Measurements from ENCODE around the gene ADGRA3. TPM values are rescaled to one million over a fixed set of nuclear protein-coding genes. Genes with fewer than 3 reads are reported as not detected.

ADGRA3 gene
- polyA plus RNA-seq, 1 donor = 62.1 TPM

DNA sequence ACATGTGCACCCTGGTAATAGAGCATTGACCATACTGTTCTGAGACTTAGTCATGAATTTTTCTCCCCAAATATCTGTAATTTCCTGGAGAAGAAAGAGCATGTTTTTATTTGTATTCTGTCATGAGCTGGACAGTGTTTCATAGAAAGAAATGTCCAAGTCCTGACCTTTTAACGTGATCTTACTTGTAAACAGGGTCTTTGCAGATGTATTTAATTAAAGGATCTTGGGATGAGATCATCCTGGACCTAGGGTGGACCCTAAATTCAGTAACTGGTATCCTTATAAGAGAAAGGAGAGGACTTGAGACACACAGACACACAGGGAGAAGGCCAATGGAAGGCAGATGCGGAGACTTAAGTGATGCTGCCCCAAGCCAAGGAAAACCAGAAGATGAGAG lies 3.6 kb downstream of the ADGRA3 start:
- no peak for DNase-seq

DNA sequence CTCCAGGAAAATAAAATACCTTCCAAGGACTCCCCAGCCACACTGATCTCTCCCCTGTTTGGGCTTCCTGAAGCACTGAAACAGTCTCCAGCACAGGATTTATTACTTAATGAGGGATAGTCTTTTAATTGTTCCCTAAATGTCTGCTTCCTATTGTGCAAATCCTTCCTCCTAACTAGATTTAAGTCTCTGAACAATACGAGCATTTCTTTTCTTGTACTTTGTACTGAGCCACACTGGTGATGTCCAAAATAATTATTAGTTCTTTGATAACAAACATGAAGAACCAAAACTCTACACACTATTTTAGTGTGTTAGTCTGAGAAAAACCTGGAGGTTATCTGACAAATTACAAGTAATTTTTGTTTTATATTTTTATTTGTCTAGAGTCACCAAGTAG lies 5.1 kb downstream of the ADGRA3 start:
- no peak for DNase-seq

DNA sequence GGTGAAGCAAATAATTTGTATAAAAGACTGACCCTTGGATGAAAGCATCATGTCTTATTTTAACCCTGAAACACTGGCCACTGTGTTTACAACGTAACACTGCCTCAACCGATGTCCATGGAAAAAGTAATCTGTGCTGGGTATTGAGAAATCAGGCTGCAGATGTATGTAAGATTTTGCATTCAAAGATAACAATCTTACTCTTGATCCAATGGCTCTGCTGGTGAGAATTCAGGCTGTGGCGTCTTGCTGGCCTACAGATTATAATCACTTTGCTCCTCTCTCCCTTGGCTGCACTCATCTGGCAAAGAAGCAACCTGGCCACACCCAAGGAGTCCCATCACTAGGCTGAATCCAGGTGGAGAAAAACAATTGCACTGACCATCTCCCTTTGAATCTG lies 7.5 kb downstream of the ADGRA3 start:
- no peak for DNase-seq

DNA sequence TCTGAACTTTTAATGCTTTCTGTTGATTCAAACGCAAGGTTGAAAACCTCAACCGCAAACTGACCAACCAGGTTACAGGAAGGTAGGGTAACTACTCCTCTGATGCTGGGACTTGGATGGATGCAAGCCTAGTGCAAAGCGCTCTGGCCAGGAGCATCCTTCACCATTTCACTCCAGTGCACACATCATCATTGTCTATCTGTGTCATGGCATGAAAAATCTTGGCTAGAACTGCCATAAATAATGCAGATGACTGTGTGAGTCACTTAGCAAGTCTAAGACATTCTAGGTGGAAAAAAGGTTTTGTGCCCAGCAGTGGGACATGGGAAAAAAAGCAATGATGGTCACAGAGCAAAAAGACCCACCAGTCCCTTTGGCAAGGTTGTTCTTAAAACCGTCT lies 10.9 kb downstream of the ADGRA3 start:
- DNase-seq = no peak

DNA sequence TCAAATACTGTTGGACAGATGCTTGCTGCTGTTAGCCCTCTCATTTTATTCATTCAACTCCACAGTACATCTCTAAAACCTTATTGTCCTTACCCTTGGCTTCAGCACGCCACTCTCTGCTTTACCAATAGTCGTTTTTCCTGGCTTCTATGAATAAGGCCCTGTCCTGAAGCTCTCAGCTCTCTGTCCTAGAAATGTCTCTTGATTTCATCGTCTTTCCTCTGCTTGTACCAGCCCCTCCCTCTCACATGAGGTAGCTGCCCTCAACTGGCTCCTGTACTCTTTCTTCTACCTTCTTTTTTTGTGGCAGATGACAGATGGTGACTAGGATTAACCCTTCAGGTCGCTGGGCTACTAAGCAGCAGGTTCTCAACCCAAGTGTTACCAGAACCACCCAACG lies 11.4 kb downstream of the ADGRA3 start:
- DNase-seq = no peak

DNA sequence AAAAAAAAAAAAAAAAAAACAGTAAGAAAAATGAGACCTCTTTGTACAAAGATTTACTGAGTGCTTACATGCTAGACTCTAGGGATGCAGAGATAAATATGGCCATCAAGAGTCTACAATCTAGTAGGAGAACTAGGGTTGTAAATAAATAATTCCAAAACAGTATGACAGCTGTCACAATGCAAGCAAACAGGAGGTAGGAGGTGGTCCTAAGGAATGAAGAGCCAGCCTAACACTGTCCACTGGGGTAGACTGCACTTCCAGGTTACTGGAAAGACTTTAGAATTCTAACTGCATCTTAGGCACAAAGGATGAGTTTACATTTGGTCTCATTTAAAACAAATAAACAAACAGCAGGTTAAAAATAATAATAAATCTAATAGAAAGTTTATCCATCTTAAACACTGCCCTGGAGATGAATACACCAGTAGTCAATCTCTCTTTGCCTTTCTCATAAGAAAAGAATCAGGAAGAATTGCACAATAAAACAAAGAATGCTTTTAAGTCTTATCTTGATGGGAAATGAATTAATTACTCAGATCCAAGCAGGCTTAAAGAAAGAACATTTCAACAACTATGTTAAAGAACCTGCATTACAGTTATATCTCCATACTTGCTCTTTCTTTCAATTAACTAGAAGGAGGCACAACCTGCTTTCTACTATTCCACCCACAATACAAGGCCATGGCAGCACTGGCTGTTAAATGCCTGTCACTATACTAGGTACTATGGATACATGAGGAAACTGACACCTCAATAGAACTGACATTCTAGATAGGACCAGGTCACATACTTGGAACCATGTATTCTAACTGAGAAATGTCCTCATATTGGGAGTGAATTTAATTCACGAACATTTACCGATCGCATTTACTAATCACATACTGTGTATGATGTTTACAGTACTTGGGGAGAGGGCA lies 12.7 kb downstream of the ADGRA3 start:
- no peak for DNase-seq

DNA sequence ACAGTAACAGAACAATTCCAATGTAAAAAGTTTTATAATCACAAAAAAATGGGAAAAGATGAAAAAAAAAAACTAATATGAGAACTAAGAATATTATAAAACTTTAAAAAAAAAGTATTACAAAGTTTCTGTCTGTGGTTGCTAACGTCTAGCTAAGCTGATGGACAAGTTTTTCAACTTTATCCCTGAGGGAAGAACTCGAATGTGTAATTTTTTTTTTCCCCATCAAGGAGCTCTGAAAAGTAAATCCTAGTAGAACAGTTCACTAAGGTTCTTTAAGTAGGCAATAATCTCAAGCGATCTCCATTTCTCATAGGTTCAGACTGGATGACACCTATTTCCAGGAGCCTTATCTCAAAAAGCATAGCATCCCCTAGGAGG lies 14.2 kb downstream of the ADGRA3 start:
- no peak for DNase-seq

DNA sequence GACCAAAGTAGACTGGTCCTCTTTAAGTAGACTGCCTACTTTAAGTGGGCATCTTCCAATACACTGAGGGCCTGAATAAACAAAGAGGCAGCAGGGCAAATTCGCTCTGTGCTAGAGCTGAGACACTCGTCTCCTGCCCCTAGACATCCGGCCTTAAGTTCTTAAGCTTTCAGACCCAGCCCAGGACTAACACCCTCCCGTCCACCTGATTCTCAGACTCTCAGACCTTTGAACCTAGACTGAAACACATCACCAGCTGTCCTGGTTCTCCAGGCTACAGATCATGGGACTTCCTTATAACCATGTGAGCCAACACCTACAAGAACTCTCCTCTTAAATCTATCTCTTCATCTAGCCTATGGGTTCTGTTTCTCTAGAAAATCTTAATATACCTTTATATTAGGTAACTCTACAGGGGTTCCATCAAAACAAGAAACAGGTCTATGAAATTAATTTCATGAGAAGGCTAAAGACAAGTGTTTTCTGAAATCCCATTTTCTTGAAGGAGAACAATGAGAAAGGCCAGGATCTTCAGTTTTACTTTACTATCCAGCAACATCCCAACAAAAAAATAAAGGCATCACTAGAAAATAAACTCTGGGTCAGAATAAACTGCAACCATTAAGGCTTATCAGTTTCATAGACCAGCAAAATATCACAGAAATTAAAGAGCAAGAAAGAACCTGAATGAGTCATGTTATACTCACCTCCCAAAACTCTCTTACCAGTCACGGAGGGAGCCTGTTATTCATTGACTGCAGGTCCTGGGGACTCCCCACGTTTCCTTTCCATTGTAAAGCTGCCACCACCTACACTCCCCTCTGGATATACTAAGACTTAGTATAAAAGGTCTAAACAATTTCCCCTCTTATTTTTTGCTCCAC lies 14.8 kb downstream of the ADGRA3 start:
- no peak for DNase-seq

DNA sequence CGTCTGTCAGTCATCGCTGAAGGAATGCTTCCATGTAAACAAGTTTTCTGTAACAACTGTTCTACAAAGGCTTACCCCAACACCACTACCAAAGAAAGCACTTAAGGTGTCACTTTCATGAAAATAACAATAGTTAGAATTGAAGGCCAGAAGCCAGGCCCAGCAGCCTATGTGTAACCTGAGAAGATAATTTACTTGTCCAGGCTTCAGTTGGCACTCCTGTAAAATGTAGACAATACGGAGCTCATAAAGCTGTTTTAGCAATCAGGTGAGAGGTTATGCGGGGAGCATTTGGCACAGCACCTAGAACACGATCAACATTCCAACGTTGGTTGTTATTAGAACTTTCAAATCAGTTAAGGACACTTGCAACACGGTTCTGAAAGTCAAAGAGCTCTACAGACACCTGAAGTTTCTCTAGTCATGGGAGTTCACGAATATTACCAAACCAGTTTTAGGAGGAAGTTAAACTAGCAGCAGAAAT lies 15.7 kb downstream of the ADGRA3 start:
- DNase-seq = no peak

DNA sequence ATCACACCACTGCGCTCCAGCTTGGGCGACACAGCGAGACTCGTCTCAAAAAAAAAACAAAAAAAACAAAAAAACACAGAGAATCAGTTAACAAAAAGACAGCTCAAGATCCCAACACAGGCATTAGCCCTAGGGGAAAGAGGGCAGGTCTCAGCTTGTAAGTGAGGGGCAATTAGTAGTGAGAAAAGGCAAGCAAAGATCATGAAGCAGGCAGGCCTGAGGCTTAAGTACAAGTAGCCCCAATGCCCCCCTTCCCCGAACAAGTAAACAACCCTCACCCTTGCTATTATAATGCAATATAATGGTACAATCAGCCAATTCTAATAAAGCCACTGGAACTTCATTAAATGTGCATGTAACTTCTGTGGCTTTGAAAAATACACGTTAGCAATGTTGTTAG lies 17.0 kb downstream of the ADGRA3 start:
- no peak for DNase-seq

DNA sequence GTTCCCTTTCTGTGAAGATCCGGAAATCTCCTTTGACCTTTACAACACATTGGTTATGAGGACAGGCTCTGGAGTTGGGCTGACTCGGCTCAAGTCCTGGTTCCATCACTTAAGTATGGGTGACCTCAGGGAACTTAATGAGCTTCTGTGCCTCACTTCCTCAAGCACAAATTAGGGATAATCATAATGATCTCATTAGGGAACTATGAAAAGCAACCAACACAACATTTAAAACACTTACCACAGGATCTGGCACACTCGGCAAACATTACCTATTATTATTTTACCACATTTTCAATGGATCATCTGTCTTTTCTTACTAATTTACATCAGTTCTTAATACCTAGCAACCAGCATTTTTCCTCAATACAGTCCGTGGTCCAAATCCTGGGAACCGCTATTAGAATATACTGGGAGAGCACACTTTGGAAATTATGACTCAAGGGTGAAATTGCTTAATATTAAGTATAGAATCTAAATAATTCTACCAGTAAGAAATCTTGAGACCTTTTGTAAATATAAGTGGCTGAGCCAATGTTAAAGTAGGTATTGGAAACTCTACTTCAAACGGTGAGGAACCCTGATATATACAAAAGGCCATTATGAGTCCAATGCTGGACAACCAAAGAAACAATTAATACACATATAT lies 19.6 kb downstream of the ADGRA3 start:
- no peak for DNase-seq

DNA sequence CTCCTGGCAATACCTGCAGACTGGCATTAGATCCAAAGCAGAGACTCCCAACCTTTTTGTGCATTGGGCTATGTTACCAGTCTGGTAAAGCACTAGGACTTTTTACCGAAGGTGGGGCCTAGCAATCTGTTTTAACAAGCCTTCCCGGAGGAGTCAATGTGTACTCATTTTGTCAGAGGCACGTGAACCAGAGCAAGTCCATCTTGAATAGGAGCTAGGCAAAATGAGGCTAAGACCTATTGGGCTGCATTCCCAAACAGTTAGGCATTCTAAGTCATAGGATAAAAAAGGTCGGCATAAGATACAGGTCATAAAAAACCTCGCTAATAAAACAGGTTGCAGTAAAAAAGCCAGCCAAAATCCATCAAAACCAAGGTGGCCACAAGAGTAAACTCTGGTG lies 22.3 kb downstream of the ADGRA3 start:
- DNase-seq = no peak

DNA sequence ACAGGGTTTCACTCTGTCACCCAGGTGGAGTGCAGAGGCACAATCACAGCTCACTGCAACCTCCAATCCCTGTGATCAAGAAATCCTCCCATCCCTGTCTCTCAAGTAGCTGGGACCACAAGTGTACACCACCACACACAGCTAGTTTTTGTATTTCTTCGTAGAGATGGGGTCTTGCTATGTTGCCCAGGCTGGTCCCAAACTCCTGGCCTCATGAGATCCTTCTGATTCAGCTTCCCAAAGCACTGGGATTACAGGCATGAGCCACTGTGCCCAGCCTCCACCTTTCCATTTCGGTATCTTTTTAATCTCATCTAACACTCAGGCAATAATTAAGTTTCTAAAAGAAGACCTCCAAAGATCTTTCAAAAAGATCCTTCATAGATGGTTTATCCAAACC lies 22.9 kb downstream of the ADGRA3 start:
- DNase-seq = no peak

DNA sequence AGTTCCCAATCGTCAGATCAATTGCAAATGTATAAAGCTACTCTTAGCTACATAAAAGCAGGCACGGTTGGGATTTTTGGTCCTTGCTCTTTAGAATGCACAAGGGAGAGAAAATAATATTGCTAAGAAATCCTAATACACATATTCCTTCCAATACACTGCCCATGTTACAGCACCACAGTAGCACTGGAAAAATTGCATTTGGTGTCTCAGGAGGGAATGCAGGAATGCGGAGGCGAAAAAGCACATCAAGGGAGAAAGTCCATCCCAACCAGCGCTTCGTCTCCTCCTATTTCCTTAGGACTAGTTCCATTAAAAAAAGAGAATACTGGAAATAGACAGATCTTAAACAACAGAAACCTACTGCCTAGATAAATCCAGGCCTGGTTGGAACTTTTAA lies 23.9 kb downstream of the ADGRA3 start:
- no peak for DNase-seq

DNA sequence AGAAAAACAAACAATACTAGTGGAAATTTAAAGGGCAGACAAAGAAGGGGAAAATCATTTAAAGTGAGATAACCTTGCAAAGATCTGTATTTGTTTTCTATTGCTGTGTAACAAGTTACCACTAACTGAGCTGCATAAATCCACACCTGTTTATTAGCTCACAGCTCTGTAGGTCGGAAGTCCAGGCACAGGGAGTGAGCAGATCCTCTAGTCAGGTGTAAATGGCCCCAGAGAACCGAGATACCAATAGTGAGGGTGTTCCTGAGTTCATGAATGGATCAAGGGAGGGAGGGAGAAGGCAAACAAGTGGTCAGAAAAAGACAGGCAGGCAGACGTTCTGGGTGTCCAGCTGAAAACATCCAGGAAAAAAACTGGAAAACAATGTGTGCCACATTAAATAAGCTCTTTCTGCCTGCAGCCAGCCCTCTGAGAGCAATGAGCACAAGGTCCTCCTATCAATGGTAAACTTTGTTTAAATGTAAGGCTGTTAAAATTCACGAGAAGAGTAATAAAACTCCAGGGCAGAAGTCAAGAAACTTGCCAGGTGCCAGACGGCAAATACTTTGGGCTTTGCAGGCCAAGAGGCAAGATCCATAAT lies 25.0 kb downstream of the ADGRA3 start:
- no peak for DNase-seq

DNA sequence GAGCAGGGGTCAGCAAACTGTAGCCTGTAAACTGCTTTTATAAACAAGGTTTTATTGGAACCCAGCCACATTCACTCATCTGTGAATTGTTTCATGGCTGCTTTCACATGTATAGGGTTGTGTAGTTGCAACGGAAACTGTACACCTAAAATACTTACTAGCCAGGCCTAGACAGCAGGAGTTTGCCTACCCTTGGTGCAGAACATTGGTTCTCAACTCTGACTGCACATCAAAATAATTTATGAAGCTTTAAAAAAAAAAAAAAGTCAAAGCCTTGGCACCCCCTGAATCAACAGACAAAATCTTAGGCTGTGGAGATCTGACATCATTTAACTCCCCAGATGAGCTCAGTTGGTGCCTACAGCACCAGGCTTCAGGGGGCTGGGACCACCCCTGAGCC lies 27.8 kb downstream of the ADGRA3 start:
- no peak for DNase-seq

DNA sequence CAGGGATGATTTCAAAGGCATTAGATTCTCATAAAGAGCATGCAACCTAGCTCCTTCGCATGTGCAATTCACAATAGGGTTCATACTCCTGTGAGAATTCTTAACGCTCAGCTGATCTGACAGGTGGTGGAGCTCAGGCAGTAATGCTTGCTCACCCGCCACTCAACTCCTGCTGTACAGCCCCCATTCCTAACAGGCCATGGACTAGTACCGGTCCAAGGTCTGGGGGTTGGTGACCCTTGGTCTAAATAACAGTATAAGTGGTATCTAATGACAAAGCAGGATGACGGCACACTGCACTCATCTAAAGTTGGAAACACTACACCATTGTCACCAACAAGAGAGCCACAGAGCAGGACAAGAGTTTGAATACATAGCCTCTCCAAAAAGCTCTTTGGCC lies 28.5 kb downstream of the ADGRA3 start:
- DNase-seq = no peak

DNA sequence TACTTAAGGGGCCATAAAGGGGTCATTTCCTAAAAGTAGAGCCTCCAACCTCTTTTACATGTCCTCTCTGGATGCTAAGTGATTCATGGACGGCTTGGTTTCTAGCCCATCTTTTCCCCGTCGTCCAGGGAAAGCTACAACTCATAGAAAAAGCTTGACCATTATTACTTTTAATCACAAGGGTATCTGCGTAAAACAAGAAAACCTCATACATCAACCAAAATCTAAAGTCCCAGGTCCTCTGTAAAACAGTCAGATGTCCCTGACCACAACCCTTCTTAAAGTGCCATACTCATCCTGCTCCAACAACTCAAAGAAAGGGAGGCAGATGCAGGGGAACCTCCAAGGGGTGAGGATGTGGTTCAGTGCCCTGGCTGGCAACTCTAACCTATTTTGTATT lies 29.6 kb downstream of the ADGRA3 start:
- DNase-seq = no peak

DNA sequence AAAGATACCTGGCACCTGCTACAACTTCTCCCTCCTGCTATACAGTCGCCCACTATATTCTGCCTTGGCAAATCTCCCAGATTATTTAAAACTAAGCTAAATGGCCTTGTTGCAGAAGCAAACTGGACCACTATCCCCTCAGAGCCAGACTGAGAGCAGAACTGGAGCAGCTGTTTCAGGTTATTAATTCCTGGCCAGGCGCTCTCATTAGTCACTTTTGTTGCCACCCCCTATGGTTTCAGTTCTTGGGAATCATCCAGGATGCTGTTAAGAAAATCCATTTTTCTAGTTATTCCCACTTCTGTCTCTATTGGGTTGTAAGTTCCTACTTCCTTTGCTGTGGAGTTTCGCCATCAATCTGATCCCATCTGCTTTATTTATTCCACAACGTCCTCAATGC lies 30.1 kb downstream of the ADGRA3 start:
- no peak for DNase-seq

DNA sequence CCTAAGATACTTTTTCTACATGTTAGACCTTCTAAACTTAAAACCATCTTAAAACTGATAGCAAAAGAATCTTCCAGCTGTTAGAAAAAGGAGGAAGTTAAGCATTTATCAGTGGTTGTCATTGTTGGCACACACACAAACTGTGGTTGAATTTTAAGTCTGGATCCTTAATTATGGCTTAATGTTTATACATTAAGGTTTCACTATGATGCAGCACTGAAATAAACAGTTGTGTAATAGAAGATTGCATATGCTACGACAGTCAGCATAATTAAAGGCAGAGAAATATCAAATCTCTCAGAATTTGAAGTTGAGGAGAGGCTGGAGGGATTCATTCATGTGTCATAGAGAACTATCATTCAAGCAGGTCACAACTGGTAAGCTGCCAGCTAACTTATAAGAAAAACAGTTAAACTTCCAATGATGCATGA lies 32.3 kb downstream of the ADGRA3 start:
- no peak for DNase-seq

DNA sequence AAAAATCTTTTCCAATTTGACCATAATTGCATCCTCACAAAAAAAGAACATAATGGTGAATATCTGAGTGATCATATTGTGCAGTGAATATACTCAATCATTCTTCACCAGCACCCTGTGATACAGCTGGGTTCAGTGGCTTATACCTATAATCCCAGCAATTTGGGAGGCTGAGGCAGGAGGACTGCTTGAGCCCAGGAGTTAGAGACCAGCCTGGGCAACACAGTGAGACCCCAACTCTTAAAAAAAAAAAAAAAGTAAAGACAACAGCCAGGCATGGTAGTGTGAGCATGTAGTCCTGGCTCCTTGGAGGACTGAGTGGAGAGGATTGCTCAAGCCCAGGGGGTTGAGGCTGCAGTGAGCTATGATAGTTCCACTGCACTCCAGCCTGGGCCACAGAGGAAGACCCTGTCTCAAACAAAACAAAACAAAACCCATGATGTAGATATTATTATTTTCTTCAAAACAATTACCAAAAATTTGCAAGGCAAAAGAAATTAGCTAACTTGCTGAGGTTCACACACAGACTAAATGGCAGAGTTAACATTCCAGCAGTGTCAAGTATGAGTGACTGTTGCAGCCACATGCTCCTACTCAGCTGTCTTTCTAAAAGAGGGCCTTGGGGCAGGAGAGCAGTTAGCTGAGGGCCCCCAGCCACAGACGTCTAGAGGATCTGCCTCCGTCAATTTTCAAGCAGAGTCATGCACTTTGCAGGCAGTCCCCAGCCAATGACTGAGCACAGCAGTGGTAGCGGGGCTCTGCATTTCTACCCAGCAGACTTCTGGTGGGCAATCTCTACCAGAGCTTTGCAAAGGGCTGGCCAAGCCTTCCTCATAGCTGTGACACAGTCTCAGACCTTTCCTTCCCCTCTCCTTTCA lies 33.4 kb downstream of the ADGRA3 start:
- DNase-seq = no peak
